Vagina (tissue), 2 donors: ENCODE data around the gene CLDN34. TPM values are rescaled to one million over a fixed set of nuclear protein-coding genes. Genes with fewer than 3 reads are reported as not detected.

Experiments
- DNase-seq, 2 donors: peaks; one replicate each; pipeline ENCODE4 v3.0.0-alpha.2; 2017; ENCODE audit errors: extremely low spot score in 2 of 2
- H3K27ac ChIP-seq: fragments of 200-600 bp; sonication (generic); one replicate; pipeline ENCODE4 v1.5.1; 2019
- H3K27me3 ChIP-seq: fragments of 200-600 bp; sonication (generic); one replicate; pipeline ENCODE4 v1.5.1; 2019
- H3K36me3 ChIP-seq, 2 donors: fragments of 200-600 bp; sonication (generic); one replicate each; pipeline ENCODE4 v1.5.1; 2017 to 2019
- H3K4me1 ChIP-seq: fragments of 200-600 bp; sonication (generic); one replicate; pipeline ENCODE4 v1.5.1; 2019
- H3K4me3 ChIP-seq, 2 donors: fragments of 200-600 bp; sonication (generic); 1 replicate in 1 of 2; 2 replicates in 1 of 2; pipeline ENCODE4 v1.5.1; 2016 to 2019
- H3K9me3 ChIP-seq: fragments of 200-600 bp; sonication (generic); one replicate; pipeline ENCODE4 v1.5.1; 2019
- CTCF ChIP-seq, 3 experiments: fragments of 450-650 bp in 2 of 3; fragments of 200-600 bp in 1 of 3; sonication (generic) in 1 of 3; IDR thresholded peaks; one replicate each; pipeline ENCODE4 v1.5.1; 2017 to 2019; ENCODE audit warnings: antibody characterized with exemption in 3 of 3, mild to moderate bottlenecking in 2 of 3, moderate library complexity in 2 of 3
- POLR2A ChIP-seq, 2 donors: fragments of 450-650 bp; IDR thresholded peaks; one replicate each; pipeline ENCODE4 v1.6.1; 2017; ENCODE audit warnings: antibody characterized with exemption in 2 of 2, mild to moderate bottlenecking in 2 of 2, moderate library complexity in 2 of 2
- POLR2AphosphoS5 ChIP-seq, 2 donors: sonication (generic); formaldehyde crosslinking; IDR thresholded peaks; one replicate each; pipeline ENCODE4 v1.9.0; 2017; ENCODE audit warnings: antibody characterized with exemption in 2 of 2, mild to moderate bottlenecking in 2 of 2, low read depth in 1 of 2; ENCODE audit not compliant: insufficient read depth in 1 of 2
- intact Hi-C: fragments of 100-400 bp; cut with DNase I; formaldehyde crosslinking; loops from one replicate; pipeline ENCODE4 v1.15.1; 2023
- total RNA-seq: library from RNA; depleted of rRNA; stranded (reverse); fragments of >200 nt; gene quantifications from one replicate; pipeline ENCODE4 v1.2.3, GENCODE V29; 2016

Gene CLDN34
- total RNA-seq, 1 donor from 2014 or later: not detected

GRCh38 chrX:9983441-9983840 is 16.3 kb downstream of the CLDN34 start:
- Histone ChIP-seq H3K4me3 (no peak overlapping the region), H3K27me3 (no peaks in the 10 kb centered on the region), H3K36me3 (no peaks in the 10 kb centered on the region), H3K9me3 (no peaks in the 10 kb centered on the region), H3K27ac (no peak overlapping the region), H3K4me1 (no peaks in the 10 kb centered on the region)
- TF ChIP-seq POLR2AphosphoS5 (IDR thresholded peaks at IDR 0.05; ENCODE audit: insufficient read depth in 1 of 2, low read depth in 1 of 2): no peak
- no peak for TF ChIP-seq CTCF (IDR thresholded peaks at IDR 0.05)
- TF ChIP-seq POLR2A (IDR thresholded peaks at IDR 0.05): no peak
- intact Hi-C loops: no loop called here
- DNase-seq: no peak

GRCh38 chrX:9983846-9984245 is 16.7 kb downstream of the CLDN34 start:
- Histone ChIP-seq H3K27ac (no peak overlapping the region), H3K36me3 (no peaks in the 10 kb centered on the region), H3K27me3 (no peaks in the 10 kb centered on the region), H3K4me1 (no peaks in the 10 kb centered on the region), H3K9me3 (no peaks in the 10 kb centered on the region), H3K4me3 (no peak overlapping the region)
- DNase-seq: no peak
- TF ChIP-seq POLR2AphosphoS5 (IDR thresholded peaks at IDR 0.05; ENCODE audit: insufficient read depth in 1 of 2, low read depth in 1 of 2) (no peak), POLR2A (IDR thresholded peaks at IDR 0.05) (no peak)
- intact Hi-C loops: no loop called here

- intact Hi-C loops: no loop called here
- no peak for TF ChIP-seq POLR2AphosphoS5 (IDR thresholded peaks at IDR 0.05; ENCODE audit: insufficient read depth in 1 of 2, low read depth in 1 of 2)
- TF ChIP-seq CTCF (IDR thresholded peaks at IDR 0.05): peak in 2 of 3 experiments; percentile 27 to 28
- TF ChIP-seq POLR2A (IDR thresholded peaks at IDR 0.05): no peak
- DNase-seq: no peak
These were observed 21.6 kb downstream of the CLDN34 start for GRCh38 chrX:9988762-9989161.

GRCh38 chrX:9992061-9992460 is 24.9 kb downstream of the CLDN34 start:
- H3K4me1 ChIP-seq: no peaks in the 10 kb centered on the region
- H3K9me3 ChIP-seq: no peaks in the 10 kb centered on the region
- intact Hi-C loops: no loop called here
- H3K36me3 ChIP-seq: no peaks in the 10 kb centered on the region
- DNase-seq: no peak
- TF ChIP-seq POLR2A (IDR thresholded peaks at IDR 0.05) (no peak), POLR2AphosphoS5 (IDR thresholded peaks at IDR 0.05; ENCODE audit: insufficient read depth in 1 of 2, low read depth in 1 of 2) (no peak), CTCF (IDR thresholded peaks at IDR 0.05) (no peak)
- H3K27me3 ChIP-seq: no peaks in the 10 kb centered on the region
- H3K27ac ChIP-seq: no peak overlapping the region
- H3K4me3 ChIP-seq: no peak overlapping the region

More at GRCh38 chrX:9988762-9989161, 21.6 kb downstream of the CLDN34 start:
- no peaks in the 10 kb centered on the region for H3K4me1 ChIP-seq
- no peak overlapping the region for H3K4me3 ChIP-seq
- no peaks in the 10 kb centered on the region for H3K27me3 ChIP-seq
- H3K27ac ChIP-seq: no peak overlapping the region
- H3K36me3 ChIP-seq: no peaks in the 10 kb centered on the region
- no peaks in the 10 kb centered on the region for H3K9me3 ChIP-seq

GRCh38 chrX:9992724-9993123 is 25.6 kb downstream of the CLDN34 start:
- no peaks in the 10 kb centered on the region for H3K27me3 ChIP-seq
- no peak for DNase-seq
- TF ChIP-seq POLR2AphosphoS5 (IDR thresholded peaks at IDR 0.05; ENCODE audit: insufficient read depth in 1 of 2, low read depth in 1 of 2) (no peak), CTCF (IDR thresholded peaks at IDR 0.05) (no peak), POLR2A (IDR thresholded peaks at IDR 0.05) (no peak)
- no peaks in the 10 kb centered on the region for H3K4me1 ChIP-seq
- no peak overlapping the region for H3K4me3 ChIP-seq
- no peaks in the 10 kb centered on the region for H3K9me3 ChIP-seq
- no peaks in the 10 kb centered on the region for H3K36me3 ChIP-seq
- intact Hi-C loops: no loop called here
- no peak overlapping the region for H3K27ac ChIP-seq
